K562 (cell line): ENCODE measurements around the gene ATP6V0A4. TPM values are rescaled to one million over a fixed set of nuclear protein-coding genes. Genes with fewer than 3 reads are reported as not detected.

Source experiments
- ATAC-seq: fragments of 200-7000 bp; cut with Tn5 transposase; 3 replicates; pipeline ENCODE4 v1.9.1; 2020; ENCODE audit warnings: moderate library complexity
- BruUV-seq: library from RNA; stranded (reverse); fragments of 400-500 nt; replicated peaks from 2 replicates; lab custom pipeline; 2021; lab: Mats Ljungman, UMichigan
- CTCF ChIA-PET: fragments of 300-600 bp; formaldehyde crosslinking; extraction: SDS; loops from one replicate; lab custom pipeline; 2021; ENCODE audit warnings: low intra/inter-chr PET ratio; lab: Yijun Ruan, JAX
- POLR2A ChIA-PET: fragments of 300-600, 350-650 bp; sonication (Branson Sonifier 250); formaldehyde crosslinking; extraction: SDS; loops from one replicate; lab custom pipeline; 2021; ENCODE audit warnings: antibody characterized with exemption, inconsistent platforms; lab: Yijun Ruan, JAX
- DNase-seq, 4 experiments: peaks; one replicate each; pipeline versions ENCODE4 v3.0.0 to v3.0.0-alpha.2; 2011 to 2018; ENCODE audit warnings: low spot score in 3 of 4, mixed read lengths in 3 of 4; ENCODE audit errors: extremely low read depth in 1 of 4
- FAIRE-seq: peaks from 2 replicates; lab custom pipeline; 2011; peaks lifted over from hg19 to GRCh38; lab: Jason Lieb, UNC
- H2AFZ ChIP-seq: 2 replicates; pipeline ENCODE4 v1.6.0; 2011; ENCODE audit warnings: low read depth, low read length, control low read depth, inconsistent platforms
- H3K27ac ChIP-seq: fragments of 200-600 bp; 3 replicates; pipeline ENCODE4 v1.8.0; 2011; ENCODE audit warnings: low read depth, mild to moderate bottlenecking, control low read depth, inconsistent platforms, low read length, moderate library complexity, mixed read lengths; ENCODE audit errors: extremely low read depth
- H3K27me3 ChIP-seq, 2 experiments: fragments of 300-600 bp in 1 of 2; 2 replicates in 1 of 2; 3 replicates in 1 of 2; pipeline versions ENCODE4 v1.6.0 to v1.8.0; 2011; ENCODE audit warnings: inconsistent platforms in 2 of 2, low read length in 2 of 2, mild to moderate bottlenecking in 1 of 2, mixed read lengths in 1 of 2, moderate library complexity in 1 of 2; ENCODE audit not compliant: control insufficient read depth in 2 of 2, insufficient read depth in 2 of 2
- H3K36me3 ChIP-seq: fragments of 300-600 bp; 3 replicates; pipeline ENCODE4 v1.8.0; 2011; ENCODE audit warnings: mild to moderate bottlenecking, low read length, inconsistent platforms; ENCODE audit not compliant: control insufficient read depth, insufficient read depth
- H3K4me1 ChIP-seq, 2 experiments: fragments of 200-600 bp in 1 of 2; replicated peaks in 1 of 2; 2 replicates in 1 of 2; 3 replicates in 1 of 2; pipeline versions ENCODE4 v1.5.1 to v1.8.0; 2011; ENCODE audit warnings: inconsistent platforms in 2 of 2, low read length in 2 of 2, mild to moderate bottlenecking in 1 of 2, mixed read lengths in 1 of 2, moderate library complexity in 1 of 2; ENCODE audit not compliant: control insufficient read depth in 2 of 2, insufficient read depth in 2 of 2
- H3K4me2 ChIP-seq: 2 replicates; pipeline ENCODE4 v1.6.1; 2011; ENCODE audit warnings: low read length, control low read depth, inconsistent platforms, mixed read lengths; ENCODE audit not compliant: insufficient read depth
- H3K4me3 ChIP-seq: fragments of 200-600 bp; sonication (generic), shearing (Covaris generic); 2 replicates; pipeline ENCODE4 v1.5.1; 2016; ENCODE audit warnings: control low read depth, inconsistent platforms
- H3K79me2 ChIP-seq: fragments of 200-600 bp; 3 replicates; pipeline ENCODE4 v1.8.0; 2011; ENCODE audit warnings: low read length, inconsistent platforms; ENCODE audit not compliant: control insufficient read depth, insufficient read depth
- H3K9ac ChIP-seq, 2 experiments: 2 replicates each; pipeline versions ENCODE4 v1.6.0 to v1.6.1; 2011; ENCODE audit warnings: low read depth in 2 of 2, low read length in 2 of 2, control low read depth in 1 of 2, inconsistent platforms in 1 of 2, mild to moderate bottlenecking in 1 of 2, mixed read lengths in 1 of 2; ENCODE audit not compliant: insufficient read depth in 1 of 2
- H3K9me1 ChIP-seq: one replicate; pipeline ENCODE4 v1.6.0; 2011; ENCODE audit warnings: inconsistent platforms, mild to moderate bottlenecking, low read length, moderate library complexity; ENCODE audit not compliant: control insufficient read depth, insufficient read depth
- H3K9me3 ChIP-seq: replicated peaks from 2 replicates; pipeline ENCODE4 v1.5.1; 2011; ENCODE audit warnings: low read depth, low read length, inconsistent platforms; ENCODE audit not compliant: control insufficient read depth, insufficient read depth
- H4K20me1 ChIP-seq: replicated peaks from 2 replicates; pipeline ENCODE4 v1.6.1; 2011; ENCODE audit warnings: low read length, inconsistent platforms, mixed read lengths; ENCODE audit not compliant: control insufficient read depth, insufficient read depth
- ARID3B ChIP-seq: fragments of 250-450 bp; sonication (Bioruptor Pico); IDR thresholded peaks from 2 replicates; pipeline ENCODE4 v1.4.0; 2020; ENCODE audit warnings: borderline replicate concordance
- ATF6 ChIP-seq: sonication (generic); formaldehyde crosslinking; IDR thresholded peaks from 2 replicates; pipeline ENCODE4 v1.4.0; 2020; ENCODE audit warnings: mild to moderate bottlenecking, missing genetic modification reagents
- BACH1 ChIP-seq: fragments of 200-800 bp; sonication (Bioruptor generic); IDR thresholded peaks from 2 replicates; pipeline ENCODE4 v1.6.1; 2016; ENCODE audit warnings: missing genetic modification characterization, missing compliant biosample characterization
- CHCHD3 ChIP-seq: fragments of 250-450 bp; sonication (Bioruptor Pico); IDR thresholded peaks from 2 replicates; pipeline ENCODE4 v2.1.2; 2022; ENCODE audit warnings: mild to moderate bottlenecking
- DPF2 ChIP-seq: fragments of 450-650 bp; IDR thresholded peaks from 2 replicates; pipeline ENCODE4 v1.6.1; 2016
- GTF3C2 ChIP-seq: IDR thresholded peaks from 3 replicates; pipeline ENCODE4 v1.6.1; 2011; ENCODE audit warnings: borderline replicate concordance, mild to moderate bottlenecking, moderate library complexity; ENCODE audit not compliant: insufficient read length; ENCODE audit errors: extremely low read depth
- PRMT5 ChIP-seq: sonication (generic); formaldehyde crosslinking; IDR thresholded peaks from 2 replicates; pipeline ENCODE4 v1.5.0; 2020; ENCODE audit warnings: missing genetic modification reagents
- PTRF ChIP-seq: fragments of 450-650 bp; IDR thresholded peaks from 2 replicates; pipeline ENCODE4 v1.6.1; 2016; ENCODE audit warnings: mild to moderate bottlenecking, missing genetic modification characterization, missing compliant biosample characterization
- THRAP3 ChIP-seq: fragments of 450-650 bp; IDR thresholded peaks from 2 replicates; pipeline ENCODE4 v1.6.1; 2016; ENCODE audit warnings: mild to moderate bottlenecking, inconsistent platforms, borderline replicate concordance
- ZNF57 ChIP-seq: fragments of 450-650 bp; formaldehyde crosslinking; IDR thresholded peaks from 2 replicates; pipeline ENCODE4 v1.4.0; 2020; ENCODE audit warnings: mild to moderate bottlenecking, moderate library complexity
- WGBS: fragments of 100-300 bp; shearing (Covaris generic); methylation state at CpG from one replicate; pipeline ENCODE4 v1.1.6; 2016; ENCODE audit warnings: low coverage, mixed read lengths; ENCODE audit not compliant: insufficient coverage; ENCODE audit errors: missing lambda C conversion rate; 5-methylcytosine and 5-hydroxymethylcytosine counted together
- in situ Hi-C: fragments of 300-500 bp; cut with MboI; formaldehyde crosslinking; loops from 4 replicates; pipeline ENCODE4 v1.15.0; 2018; ENCODE audit warnings: inconsistent platforms, mixed read lengths
- intact Hi-C: fragments of 100-400 bp; cut with micrococcal nuclease; formaldehyde crosslinking; loops from 2 replicates; pipeline ENCODE4 v1.14.2; 2022
- polyA plus RNA-seq, 8 experiments: library from polyadenylated mRNA; depleted of rRNA in 4 of 8; stranded (reverse) in 5 of 8; unstranded in 3 of 8; fragments of >200 nt; fragmentation: Nextera tagmentation in 2 of 8; fragmentation: Illumina TruSeq in 1 of 8; extraction: Ambion mirVana in 2 of 8; extraction: Trizol in 1 of 8; gene quantifications; 2 replicates each; pipeline versions ENCODE4 v1.2.1 to v1.2.3, GENCODE V29; 2011 to 2014; ENCODE audit warnings: inconsistent platforms in 1 of 8, missing spikeins in 1 of 8
- total RNA-seq, 7 experiments: library from RNA; depleted of rRNA in 6 of 7; stranded (reverse); fragments of >200 nt in 6 of 7; fragmentation: Illumina TruSeq in 2 of 7; extraction: Trizol in 2 of 7; gene quantifications; 2 replicates each; pipeline versions ENCODE4 v1.2.1 to v1.2.3, GENCODE V29; 2011 to 2021; ENCODE audit warnings: low replicate concordance in 1 of 7

ATP6V0A4 gene
- total and polyA plus RNA-seq, 9 of the 15 experiments (the other 6 are each of a cell fraction or from before 2014, with no cell fraction given), result 0.03 TPM; not detected in 8

- Histone ChIP-seq H3K27ac (no peak overlapping the region), H3K36me3 (no peaks in the 10 kb centered on the region), H3K4me1 (no peaks in the 10 kb centered on the region; a peak in 1 of 5 replicates), H3K9ac (no peak overlapping the region), H2AFZ (no peak overlapping the region), H4K20me1 (no peaks in the 10 kb centered on the region), H3K9me1 (no peaks in the 10 kb centered on the region), H3K4me3 (no peak overlapping the region), H3K4me2 (no peak overlapping the region), H3K27me3 (peaks cover 0 to 17% of the 10 kb centered on the region in 2 experiments; a peak in 2 of 5 replicates), H3K79me2 (no peaks in the 10 kb centered on the region), H3K9me3 (no peaks in the 10 kb centered on the region)
- in situ Hi-C loops, result no loop called here
- no peak for FAIRE-seq
- no peak for ATAC-seq
- 2% methylated on average over 4 of the region's 4 CpGs for WGBS
- CTCF ChIA-PET, result no interaction called here
- POLR2A ChIA-PET, result no interaction called here
- intact Hi-C loops, result no loop called here
- DNase-seq, result no peak
- no TSS peak for BruUV-seq
- TF ChIP-seq CHCHD3, result no peak
Observed at GRCh38 chr7:138669364-138669763, 128.6 kb downstream of the ATP6V0A4 start.

- Histone ChIP-seq H4K20me1 (no peaks in the 10 kb centered on the region), H2AFZ (no peak overlapping the region), H3K27me3 (peaks cover 0 to 16% of the 10 kb centered on the region in 2 experiments; a peak in 2 of 5 replicates), H3K9ac (no peak overlapping the region), H3K9me3 (no peaks in the 10 kb centered on the region), H3K4me3 (no peak overlapping the region), H3K36me3 (no peaks in the 10 kb centered on the region), H3K79me2 (no peaks in the 10 kb centered on the region), H3K27ac (no peak overlapping the region), H3K4me1 (no peaks in the 10 kb centered on the region; a peak in 1 of 5 replicates), H3K9me1 (no peaks in the 10 kb centered on the region), H3K4me2 (no peak overlapping the region)
- no TSS peak for BruUV-seq
- intact Hi-C loops, result no loop called here
- ChIA-PET POLR2A (no interaction called here), CTCF (no interaction called here)
- ATAC-seq (no peak), FAIRE-seq (no peak), DNase-seq (no peak)
- in situ Hi-C loops, result no loop called here
- 0% methylated on average over 3 of the region's 3 CpGs for WGBS
- no peak for TF ChIP-seq DPF2
- no peak for TF ChIP-seq ARID3B (CRISPR knock-in tag)
- no peak for TF ChIP-seq PTRF (tag)
- TF ChIP-seq GTF3C2, result no peak
- no peak for TF ChIP-seq ATF6
- TF ChIP-seq THRAP3, result no peak
- TF ChIP-seq CHCHD3, result no peak
- no peak for TF ChIP-seq PRMT5
- no peak for TF ChIP-seq BACH1 (tag)
- TF ChIP-seq ZNF57, result no peak
Observed at GRCh38 chr7:138668946-138669345, 129.1 kb downstream of the ATP6V0A4 start.
